Bronchial epithelial cell (primary cell): Measurements from ENCODE around the gene PLD1. TPM values are rescaled to one million over a fixed set of nuclear protein-coding genes. Genes with fewer than 3 reads are reported as not detected.

Experiments used
- DNase-seq: peaks from one replicate; pipeline ENCODE4 v3.0.0-alpha.2; 2010; ENCODE audit warnings: low read depth
- FAIRE-seq: peaks from 2 replicates; lab custom pipeline; 2011; peaks lifted over from hg19 to GRCh38; lab: Jason Lieb, UNC
- H3K27me3 ChIP-seq: 2 replicates; pipeline ENCODE4 v1.5.1; 2011; ENCODE audit warnings: low read length; ENCODE audit not compliant: control insufficient read depth, insufficient read depth
- H3K36me3 ChIP-seq: 2 replicates; pipeline ENCODE4 v1.5.1; 2011; ENCODE audit warnings: low read length; ENCODE audit not compliant: control insufficient read depth, insufficient read depth
- H3K4me3 ChIP-seq: 2 replicates; pipeline ENCODE4 v1.5.1; 2011; ENCODE audit warnings: mild to moderate bottlenecking, low read depth, low read length, control low read depth
- total RNA-seq: library from RNA; depleted of rRNA; stranded (reverse); fragments of >200 nt; gene quantifications from 2 replicates; pipeline ENCODE4 v1.2.1, GENCODE V29; 2014
- TF ChIP-seq, protein P1 (sequence below): IDR thresholded peaks from 2 replicates; pipeline ENCODE4 v1.5.1; 2011; ENCODE audit warnings: mild to moderate bottlenecking, moderate library complexity, low read length, control low read depth, inconsistent platforms; ENCODE audit not compliant: insufficient read depth, severe bottlenecking

Gene PLD1
- total RNA-seq, 1 donor from 2014 or later, result 10.5 TPM

GRCh38 chr3:171776839-171777583 is 33.3 kb downstream of the PLD1 start:
- no peak overlapping the region for H3K4me3 ChIP-seq
- DNase-seq, result peak; percentile 50
- FAIRE-seq, result no peak
- H3K36me3 ChIP-seq, result no peaks in the 10 kb centered on the region
- no peaks in the 10 kb centered on the region for H3K27me3 ChIP-seq
- TF ChIP-seq, protein P1, sequence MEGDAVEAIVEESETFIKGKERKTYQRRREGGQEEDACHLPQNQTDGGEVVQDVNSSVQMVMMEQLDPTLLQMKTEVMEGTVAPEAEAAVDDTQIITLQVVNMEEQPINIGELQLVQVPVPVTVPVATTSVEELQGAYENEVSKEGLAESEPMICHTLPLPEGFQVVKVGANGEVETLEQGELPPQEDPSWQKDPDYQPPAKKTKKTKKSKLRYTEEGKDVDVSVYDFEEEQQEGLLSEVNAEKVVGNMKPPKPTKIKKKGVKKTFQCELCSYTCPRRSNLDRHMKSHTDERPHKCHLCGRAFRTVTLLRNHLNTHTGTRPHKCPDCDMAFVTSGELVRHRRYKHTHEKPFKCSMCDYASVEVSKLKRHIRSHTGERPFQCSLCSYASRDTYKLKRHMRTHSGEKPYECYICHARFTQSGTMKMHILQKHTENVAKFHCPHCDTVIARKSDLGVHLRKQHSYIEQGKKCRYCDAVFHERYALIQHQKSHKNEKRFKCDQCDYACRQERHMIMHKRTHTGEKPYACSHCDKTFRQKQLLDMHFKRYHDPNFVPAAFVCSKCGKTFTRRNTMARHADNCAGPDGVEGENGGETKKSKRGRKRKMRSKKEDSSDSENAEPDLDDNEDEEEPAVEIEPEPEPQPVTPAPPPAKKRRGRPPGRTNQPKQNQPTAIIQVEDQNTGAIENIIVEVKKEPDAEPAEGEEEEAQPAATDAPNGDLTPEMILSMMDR, result no peak

DNA sequence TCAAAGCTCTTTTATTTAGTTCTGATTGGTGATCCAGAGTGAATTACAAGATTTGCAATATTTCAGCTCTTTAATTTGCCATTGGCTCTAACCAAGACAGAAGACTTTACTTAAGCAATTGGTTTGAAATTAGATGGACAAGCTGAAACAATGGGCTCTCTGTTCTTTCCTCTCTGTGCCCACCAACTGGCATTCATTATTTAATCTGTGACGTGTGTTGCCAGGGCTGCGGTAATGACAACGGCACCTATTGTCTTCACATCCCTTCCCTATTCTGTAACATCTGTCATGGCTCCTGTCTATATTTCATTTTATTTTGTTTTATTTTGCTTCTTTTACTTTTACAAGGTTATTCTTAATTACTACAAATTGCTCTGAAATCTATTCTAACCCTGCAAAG is 33.9 kb downstream of the PLD1 start:
- Histone ChIP-seq H3K27me3 (no peaks in the 10 kb centered on the region), H3K4me3 (no peak overlapping the region), H3K36me3 (no peaks in the 10 kb centered on the region)
- TF ChIP-seq, protein P1, result no peak
- DNase-seq (no peak), FAIRE-seq (no peak)

DNA sequence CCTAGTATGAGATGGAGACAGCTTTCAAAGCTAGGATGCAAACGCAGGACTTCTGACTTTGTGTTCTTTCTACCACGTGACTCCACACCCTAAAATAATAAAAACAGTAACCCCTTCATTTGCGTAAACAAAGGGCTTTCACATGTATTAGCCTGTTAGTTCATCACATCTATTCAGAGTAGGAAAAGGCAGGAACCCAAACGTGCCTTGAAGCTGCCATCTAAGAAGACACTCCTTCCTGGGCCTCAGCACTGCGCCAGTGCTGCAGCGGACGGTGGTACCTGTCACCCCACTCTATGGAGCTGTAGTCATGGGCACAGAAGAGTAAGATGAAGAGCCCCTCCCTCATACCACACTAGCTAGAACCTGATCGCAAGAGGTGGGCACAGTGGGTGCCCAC is 34.3 kb downstream of the PLD1 start:
- Histone ChIP-seq H3K36me3 (no peaks in the 10 kb centered on the region), H3K27me3 (no peaks in the 10 kb centered on the region), H3K4me3 (no peak overlapping the region)
- TF ChIP-seq, protein P1, result no peak
- no peak for DNase-seq
- FAIRE-seq, result no peak

GRCh38 chr3:171774521-171774920 is 35.8 kb downstream of the PLD1 start:
- DNase-seq (no peak), FAIRE-seq (no peak)
- Histone ChIP-seq H3K36me3 (no peaks in the 10 kb centered on the region), H3K27me3 (no peaks in the 10 kb centered on the region), H3K4me3 (no peak overlapping the region)
- TF ChIP-seq, protein P1, result no peak

GRCh38 chr3:171772427-171773056 is 37.7 kb downstream of the PLD1 start:
- FAIRE-seq (no peak), DNase-seq (peak; percentile 60)
- no peak overlapping the region for H3K4me3 ChIP-seq
- no peaks in the 10 kb centered on the region for H3K27me3 ChIP-seq
- TF ChIP-seq, protein P1, result peak; percentile 62
- no peaks in the 10 kb centered on the region for H3K36me3 ChIP-seq
